WTC11 (cell line): ENCODE measurements around the gene NFIA. TPM values are rescaled to one million over a fixed set of nuclear protein-coding genes. Genes with fewer than 3 reads are reported as not detected.

Source experiments
- ATAC-seq: fragments of 200-7000 bp; cut with Tn5 transposase; 2 replicates; pipeline ENCODE4 v1.10.0; 2021; ENCODE audit warnings: mild to moderate bottlenecking, moderate library complexity
- CTCF ChIA-PET: fragments of 300-600 bp; sonication (Branson Sonifier 250); formaldehyde crosslinking; loops from one replicate; lab custom pipeline; 2021; ENCODE audit warnings: antibody characterized with exemption; lab: Charles Lee
- POLR2A ChIA-PET: fragments of 350-600 bp; sonication (Branson Sonifier 250); formaldehyde crosslinking; loops from one replicate; lab custom pipeline; 2021; ENCODE audit warnings: antibody characterized with exemption; lab: Charles Lee
- DNase-seq: peaks from one replicate; pipeline ENCODE4 v3.0.0; 2021; ENCODE audit warnings: low spot score
- H3K27ac Mint-ChIP-seq: 2 replicates; pipeline ENCODE4 v1.8.0; 2021; ENCODE audit warnings: mixed read lengths
- H3K27me3 Mint-ChIP-seq: 2 replicates; pipeline ENCODE4 v1.8.0; 2021; ENCODE audit warnings: low read depth, mild to moderate bottlenecking, moderate library complexity, mixed read lengths
- H3K36me3 Mint-ChIP-seq: 2 replicates; pipeline ENCODE4 v1.8.0; 2021; ENCODE audit warnings: mixed read lengths
- H3K4me1 Mint-ChIP-seq: 2 replicates; pipeline ENCODE4 v1.8.0; 2022; ENCODE audit warnings: mixed read lengths
- H3K4me3 Mint-ChIP-seq: 2 replicates; pipeline ENCODE4 v1.8.0; 2021; ENCODE audit warnings: mild to moderate bottlenecking, moderate library complexity, mixed read lengths
- H3K9me3 Mint-ChIP-seq: 2 replicates; pipeline ENCODE4 v1.8.0; 2021; ENCODE audit warnings: mixed read lengths
- CBFB ChIP-seq: sonication (generic); formaldehyde crosslinking; IDR thresholded peaks from 2 replicates; pipeline ENCODE4 v1.8.1; 2022; ENCODE audit warnings: mild to moderate bottlenecking, low read depth, missing genetic modification reagents
- ESRRA ChIP-seq: sonication (generic); formaldehyde crosslinking; IDR thresholded peaks from 2 replicates; pipeline ENCODE4 v1.8.1; 2022; ENCODE audit warnings: mild to moderate bottlenecking, missing genetic modification reagents, borderline replicate concordance
- GTF2I ChIP-seq: fragments of 250-450 bp; sonication (Bioruptor Pico); conservative IDR thresholded peaks from 2 replicates; pipeline ENCODE4 v1.4.0; 2021; ENCODE audit warnings: mild to moderate bottlenecking
- NFE2L1 ChIP-seq: sonication (generic); formaldehyde crosslinking; IDR thresholded peaks from 2 replicates; pipeline ENCODE4 v1.8.1; 2023; ENCODE audit warnings: missing genetic modification reagents
- NR1H2 ChIP-seq: sonication (generic); formaldehyde crosslinking; IDR thresholded peaks from 2 replicates; pipeline ENCODE4 v1.9.0; 2021; ENCODE audit warnings: mild to moderate bottlenecking, moderate library complexity, missing genetic modification reagents
- SP1 ChIP-seq: sonication (generic); formaldehyde crosslinking; conservative IDR thresholded peaks from 2 replicates; pipeline ENCODE4 v1.8.1; 2022; ENCODE audit warnings: missing genetic modification reagents
- total RNA-seq: library from RNA; stranded (reverse); gene quantifications from 3 replicates; pipeline ENCODE4 v1.2.3, GENCODE V29; 2021

Gene NFIA
- total RNA-seq, 1 experiment from 2014 or later, result 16.7 TPM

GRCh38 chr1:61504852-61505390 is 422.6 kb downstream of the NFIA start:
- H3K9me3 Mint-ChIP-seq, result peaks cover 5% of the 10 kb centered on the region
- DNase-seq (no peak), ATAC-seq (no peak)
- TF ChIP-seq NR1H2 (no peak), ESRRA (no peak), GTF2I (CRISPR knock-in tag) (no peak), SP1 (no peak)
- ChIA-PET CTCF (no interaction called here), POLR2A (interaction anchor here (0.5 kb wide), 1 partner anchor 41 kb away, joined by 5 read pairs; no protein-coding TSS in a partner anchor)
- H3K4me1 Mint-ChIP-seq, result peaks cover 17% of the 10 kb centered on the region
- no peak overlapping the region for H3K27ac Mint-ChIP-seq
- no peaks in the 10 kb centered on the region for H3K36me3 Mint-ChIP-seq
- H3K4me3 Mint-ChIP-seq, result no peak overlapping the region
- no peaks in the 10 kb centered on the region; the same call in 1 of the 2 replicates for H3K27me3 Mint-ChIP-seq

- CTCF ChIA-PET, result interaction anchor here (0.5 kb wide), 1 partner anchor 104 kb away, joined by 3 read pairs; no protein-coding TSS in a partner anchor
Observed at GRCh38 chr1:61506236-61506635, 423.9 kb downstream of the NFIA start.

GRCh38 chr1:61506944-61507500 is 424.7 kb downstream of the NFIA start:
- Mint-ChIP-seq H3K4me1 (peaks cover 11% of the 10 kb centered on the region), H3K27me3 (no peaks in the 10 kb centered on the region; the same call in none of the 2 replicates), H3K27ac (no peak overlapping the region), H3K4me3 (no peak overlapping the region), H3K9me3 (peaks cover 10% of the 10 kb centered on the region), H3K36me3 (no peaks in the 10 kb centered on the region)
- ATAC-seq (no peak), DNase-seq (no peak)
- POLR2A ChIA-PET, result interaction anchor here (0.8 kb wide), 1 partner anchor 56 kb away, joined by 4 read pairs; no protein-coding TSS in a partner anchor
- TF ChIP-seq NFE2L1 (CRISPR knock-in tag), result no peak
- CTCF ChIA-PET, result interaction anchor here (0.5 kb wide), 1 partner anchor 105 kb away, joined by 3 read pairs; no protein-coding TSS in a partner anchor

More at GRCh38 chr1:61506236-61506635, 423.9 kb downstream of the NFIA start:
- Mint-ChIP-seq H3K9me3 (peaks cover 10% of the 10 kb centered on the region), H3K27ac (no peak overlapping the region), H3K27me3 (no peaks in the 10 kb centered on the region; the same call in none of the 2 replicates), H3K4me3 (no peak overlapping the region), H3K4me1 (peaks cover 17% of the 10 kb centered on the region), H3K36me3 (no peaks in the 10 kb centered on the region)
- DNase-seq (no peak), ATAC-seq (no peak)
- TF ChIP-seq CBFB (CRISPR knock-in tag), result no peak
- POLR2A ChIA-PET, result interaction anchor here (0.6 to 0.8 kb wide), 2 partner anchors 55 to 113 kb away, joined by 3 to 4 read pairs; no protein-coding TSS in a partner anchor
